Retina (tissue), 1 donor: ENCODE data around the gene ERO1B.
"Not testable (repeated sequence)": the region's sequence is repeated elsewhere in the genome, so short reads cannot be mapped to it uniquely, and the experiment has no call there.

Experiments used
- DNase-seq: peaks from one replicate; pipeline ENCODE4 v3.0.0-alpha.2; 2016

Gene ERO1B

GRCh38 chr1:236242568-236242967 is 39.2 kb downstream of the ERO1B start:
- no peak for DNase-seq

- no peak for DNase-seq
Measured at GRCh38 chr1:236240675-236241074, 41.1 kb downstream of the ERO1B start.

GRCh38 chr1:236239092-236239585 is 42.6 kb downstream of the ERO1B start:
- DNase-seq = no peak

GRCh38 chr1:236235116-236235515 is 46.6 kb downstream of the ERO1B start:
- DNase-seq = no peak

GRCh38 chr1:236228411-236228810 is 53.3 kb downstream of the ERO1B start:
- no peak for DNase-seq

GRCh38 chr1:236222632-236223031 is 59.1 kb downstream of the ERO1B start:
- no peak for DNase-seq

- no peak for DNase-seq
Measured at GRCh38 chr1:236220473-236220872, 61.3 kb downstream of the ERO1B start.

- DNase-seq = no peak
Measured at GRCh38 chr1:236214761-236215160, 67.0 kb downstream of the ERO1B start.

- no peak for DNase-seq
Measured at GRCh38 chr1:236213534-236213933, 68.2 kb downstream of the ERO1B start.

GRCh38 chr1:236211815-236212214 is 69.9 kb downstream of the ERO1B start:
- no peak for DNase-seq

- no peak for DNase-seq
Measured at GRCh38 chr1:236209713-236210112, 72.0 kb downstream of the ERO1B start.

- DNase-seq = no peak
Measured at GRCh38 chr1:236209185-236209584, 72.6 kb downstream of the ERO1B start.

GRCh38 chr1:236207569-236207968 is 74.2 kb downstream of the ERO1B start:
- DNase-seq = no peak

GRCh38 chr1:236207121-236207520 is 74.6 kb downstream of the ERO1B start:
- DNase-seq = no peak

- no peak for DNase-seq
Measured at GRCh38 chr1:236206548-236206947, 75.2 kb downstream of the ERO1B start.

GRCh38 chr1:236204656-236205055 is 77.1 kb downstream of the ERO1B start:
- no peak for DNase-seq

- DNase-seq = no peak
Measured at GRCh38 chr1:236204039-236204438, 77.7 kb downstream of the ERO1B start.

GRCh38 chr1:236201786-236202185 is 80.0 kb downstream of the ERO1B start:
- no peak for DNase-seq

GRCh38 chr1:236200925-236201324 is 80.8 kb downstream of the ERO1B start:
- no peak for DNase-seq

GRCh38 chr1:236193184-236193583 is 88.6 kb downstream of the ERO1B start:
- DNase-seq = no peak

GRCh38 chr1:236188084-236188483 is 93.7 kb downstream of the ERO1B start:
- DNase-seq = not testable (repeated sequence)

GRCh38 chr1:236186471-236186870 is 95.3 kb downstream of the ERO1B start:
- not testable (repeated sequence) for DNase-seq

- no peak for DNase-seq
Measured at GRCh38 chr1:236185687-236186086, 96.1 kb downstream of the ERO1B start.

GRCh38 chr1:236181059-236181458 is 100.7 kb downstream of the ERO1B start:
- no peak for DNase-seq

GRCh38 chr1:236179634-236180033 is 102.1 kb downstream of the ERO1B start:
- DNase-seq = no peak
